ENCODE results near the gene NEU2. TPM values are rescaled to one million over a fixed set of nuclear protein-coding genes. Genes with fewer than 3 reads are reported as not detected.

Gene NEU2
- total RNA-seq, 1 experiment from 2014 or later = not detected

- no peak overlapping the region for H3K9ac ChIP-seq (ENCODE audit: low read length)
- no peaks in the 10 kb centered on the region for H3K27me3 ChIP-seq (ENCODE audit: insufficient read depth, low read length)
- no peak overlapping the region for H3K27ac ChIP-seq (ENCODE audit: low read depth, low read length)
- DNase-seq (ENCODE audit: low read depth, low spot score) (no peak), ATAC-seq (peak; percentile 28; the same call in 1 of the 2 replicates)
- H4K20me1 ChIP-seq (ENCODE audit: insufficient read depth) = no peaks in the 10 kb centered on the region
- H3K79me2 ChIP-seq (ENCODE audit: insufficient read depth, low read length) = no peaks in the 10 kb centered on the region
- H3K36me3 ChIP-seq (ENCODE audit: control insufficient read depth in 1 of 2, insufficient read depth in 2 of 2, low read length in 2 of 2) = no peaks in the 10 kb centered on the region
- intact Hi-C loops (cut with micrococcal nuclease) = loop anchor here (5.0 kb wide), 1 partner anchor 124 kb away; no protein-coding TSS in a partner anchor
- POLR2A ChIA-PET = no interaction called here
- H3K4me1 ChIP-seq (ENCODE audit: control insufficient read depth in 1 of 2, insufficient read depth in 2 of 2, low read length in 2 of 2) = peaks cover 10 to 39% of the 10 kb centered on the region in 2 experiments; a peak in 3 of 4 replicates
- no peaks in the 10 kb centered on the region for H3K9me2 ChIP-seq (ENCODE audit: insufficient read depth)
- no peak overlapping the region for H3K4me3 ChIP-seq (replicated peaks in 1 of 2; ENCODE audit: low read depth in 1 of 2, low read length in 2 of 2)
- no TSS peak for BruUV-seq (replicated peaks)
- no peaks in the 10 kb centered on the region for H3K9me3 ChIP-seq (ENCODE audit: control insufficient read depth in 1 of 2, insufficient read depth in 1 of 2, low read depth in 1 of 2, low read length in 2 of 2)
- RAD21 ChIA-PET (ENCODE audit: low non-redundant PET in 1 of 2, low total read pairs in 2 of 2, uncharacterized antibody in 2 of 2, unreplicated experiment in 2 of 2) = no interaction called here
- H3K4me2 ChIP-seq (ENCODE audit: low read length) = peak overlapping the region; percentile 29
- CTCF ChIA-PET = no interaction called here
- peak overlapping the region; percentile 71 for H2AFZ ChIP-seq (ENCODE audit: low read depth, low read length, poor library complexity, severe bottlenecking)
- TF ChIP-seq CTCF (IDR thresholded peaks at IDR 0.05 in 2 of 3, conservative IDR thresholded peaks at IDR 0.05 in 1 of 3; ENCODE audit: borderline replicate concordance in 1 of 3, insufficient read depth in 1 of 3, low read depth in 2 of 3, low read length in 2 of 3) = 0 out of 6 replicates have a peak, but pooled peaks of 1 of the 3 experiments have one; percentile 2
- no peak for TF ChIP-seq ATF3 (IDR thresholded peaks at IDR 0.05)
- TF ChIP-seq FOSL1 (IDR thresholded peaks at IDR 0.05; ENCODE audit: low read depth) = peak; percentile 26; the same call in 1 of the 2 replicates
- TF ChIP-seq MAX (IDR thresholded peaks at IDR 0.05) = peak; percentile 72
Measured at GRCh38 chr2:233026198-233026813, 6.2 kb upstream of the NEU2 start.

GRCh38 chr2:233029321-233029720 lies 3.2 kb upstream of the NEU2 start:
- intact Hi-C loops (cut with micrococcal nuclease) = loop anchor here (1.0 to 5.0 kb wide), 3 partner anchors 49 to 176 kb away; no protein-coding TSS in a partner anchor
- TF ChIP-seq CEBPB (IDR thresholded peaks at IDR 0.05; ENCODE audit: low read depth) (0 out of 2 replicates have a peak, but pooled peaks have one; percentile 33), SIN3A (IDR thresholded peaks at IDR 0.05; ENCODE audit: low read depth) (no peak), EGR1 (IDR thresholded peaks at IDR 0.05; ENCODE audit: low read depth) (no peak), CTCF (IDR thresholded peaks at IDR 0.05 in 2 of 3, conservative IDR thresholded peaks at IDR 0.05 in 1 of 3; ENCODE audit: borderline replicate concordance in 1 of 3, insufficient read depth in 1 of 3, low read depth in 2 of 3, low read length in 2 of 3) (no peak), CBX3 (IDR thresholded peaks at IDR 0.05; ENCODE audit: low read depth) (no peak), RAD21 (IDR thresholded peaks at IDR 0.05; ENCODE audit: low read depth) (no peak), YY1 (IDR thresholded peaks at IDR 0.05; ENCODE audit: extremely low read depth, insufficient replicate concordance, low read depth, low read length) (no peak), EZH2phosphoT487 (IDR thresholded peaks at IDR 0.05; ENCODE audit: borderline replicate concordance) (no peak)
- Histone ChIP-seq H3K9me3 (ENCODE audit: control insufficient read depth in 1 of 2, insufficient read depth in 1 of 2, low read depth in 1 of 2, low read length in 2 of 2) (no peaks in the 10 kb centered on the region), H3K4me2 (ENCODE audit: low read length) (peak overlapping the region; percentile 37), H3K36me3 (ENCODE audit: control insufficient read depth in 1 of 2, insufficient read depth in 2 of 2, low read length in 2 of 2) (no peaks in the 10 kb centered on the region), H2AFZ (ENCODE audit: low read depth, low read length, poor library complexity, severe bottlenecking) (peak overlapping the region; percentile 99), H4K20me1 (ENCODE audit: insufficient read depth) (no peaks in the 10 kb centered on the region), H3K27ac (ENCODE audit: low read depth, low read length) (no peak overlapping the region), H3K79me2 (ENCODE audit: insufficient read depth, low read length) (no peaks in the 10 kb centered on the region), H3K4me1 (ENCODE audit: control insufficient read depth in 1 of 2, insufficient read depth in 2 of 2, low read length in 2 of 2) (peaks cover 10 to 41% of the 10 kb centered on the region in 2 experiments; a peak in 3 of 4 replicates), H3K9ac (ENCODE audit: low read length) (no peak overlapping the region), H3K4me3 (replicated peaks in 1 of 2; ENCODE audit: low read depth in 1 of 2, low read length in 2 of 2) (no peak overlapping the region), H3K27me3 (ENCODE audit: insufficient read depth, low read length) (no peaks in the 10 kb centered on the region), H3K9me2 (ENCODE audit: insufficient read depth) (no peaks in the 10 kb centered on the region)
- DNase-seq (ENCODE audit: low read depth, low spot score) (no peak), ATAC-seq (peak; percentile 41)
- no TSS peak for BruUV-seq (replicated peaks)
- RAD21 ChIA-PET (ENCODE audit: low non-redundant PET in 1 of 2, low total read pairs in 2 of 2, uncharacterized antibody in 2 of 2, unreplicated experiment in 2 of 2) = interaction anchor here (0.9 to 1.6 kb wide), 6 partner anchors 47 to 176 kb away, joined by 3 to 7 read pairs (median 4); no protein-coding TSS in a partner anchor
- POLR2A ChIA-PET = interaction anchor here (0.7 to 1.3 kb wide), 3 partner anchors 49 to 127 kb away, joined by 3 to 4 read pairs (median 4); no protein-coding TSS in a partner anchor
- CTCF ChIA-PET = interaction anchor here (0.7 to 3.3 kb wide), 12 partner anchors 10 to 222 kb away, joined by 3 to 32 read pairs (median 4); partner anchors contain the start of gene ATG16L1

Data from HCT116 (cell line).